Endothelial cell (in vitro differentiated cells): ENCODE data around the gene LY6G5B. TPM values are rescaled to one million over a fixed set of nuclear protein-coding genes. Genes with fewer than 3 reads are reported as not detected.
A peak's percentile ranks its signal among the peaks of the same experiment; 100 is the strongest.

Experiments
- DNase-seq: peaks from one replicate; pipeline ENCODE4 v3.0.0; 2021; ENCODE audit warnings: low spot score
- H3K27ac Mint-ChIP-seq: one replicate; pipeline ENCODE4 v1.8.0; 2021; ENCODE audit warnings: mixed read lengths, inconsistent platforms; ENCODE audit not compliant: unreplicated experiment
- H3K27me3 Mint-ChIP-seq: one replicate; pipeline ENCODE4 v1.8.0; 2021; ENCODE audit warnings: mild to moderate bottlenecking, moderate library complexity, mixed read lengths, inconsistent platforms; ENCODE audit not compliant: unreplicated experiment
- H3K36me3 Mint-ChIP-seq: one replicate; pipeline ENCODE4 v1.8.0; 2021; ENCODE audit warnings: mild to moderate bottlenecking, low read depth, mixed read lengths, inconsistent platforms; ENCODE audit not compliant: unreplicated experiment
- H3K4me1 Mint-ChIP-seq: one replicate; pipeline ENCODE4 v1.8.0; 2021; ENCODE audit warnings: mild to moderate bottlenecking, mixed read lengths, inconsistent platforms; ENCODE audit not compliant: unreplicated experiment
- H3K4me3 Mint-ChIP-seq: one replicate; pipeline ENCODE4 v1.8.0; 2021; ENCODE audit warnings: mild to moderate bottlenecking, mixed read lengths, inconsistent platforms; ENCODE audit not compliant: unreplicated experiment
- H3K9me3 Mint-ChIP-seq: one replicate; pipeline ENCODE4 v1.8.0; 2021; ENCODE audit warnings: mixed read lengths, inconsistent platforms; ENCODE audit not compliant: unreplicated experiment
- CTCF ChIP-seq: fragments of 200-600 bp; sonication (generic); IDR thresholded peaks from one replicate; pipeline ENCODE4 v1.5.0; 2021; ENCODE audit warnings: antibody characterized with exemption; ENCODE audit not compliant: unreplicated experiment
- total RNA-seq: library from RNA; stranded (reverse); fragmentation: NEBNext Ultra II Directional; extraction: Animal tissue kit (Norgen Biotek cat#: 25700); gene quantifications from one replicate; pipeline ENCODE4 v1.2.1, GENCODE V29; 2021; ENCODE audit not compliant: unreplicated experiment

Gene LY6G5B
- total RNA-seq, 1 donor from 2014 or later = 16.3 TPM

DNA sequence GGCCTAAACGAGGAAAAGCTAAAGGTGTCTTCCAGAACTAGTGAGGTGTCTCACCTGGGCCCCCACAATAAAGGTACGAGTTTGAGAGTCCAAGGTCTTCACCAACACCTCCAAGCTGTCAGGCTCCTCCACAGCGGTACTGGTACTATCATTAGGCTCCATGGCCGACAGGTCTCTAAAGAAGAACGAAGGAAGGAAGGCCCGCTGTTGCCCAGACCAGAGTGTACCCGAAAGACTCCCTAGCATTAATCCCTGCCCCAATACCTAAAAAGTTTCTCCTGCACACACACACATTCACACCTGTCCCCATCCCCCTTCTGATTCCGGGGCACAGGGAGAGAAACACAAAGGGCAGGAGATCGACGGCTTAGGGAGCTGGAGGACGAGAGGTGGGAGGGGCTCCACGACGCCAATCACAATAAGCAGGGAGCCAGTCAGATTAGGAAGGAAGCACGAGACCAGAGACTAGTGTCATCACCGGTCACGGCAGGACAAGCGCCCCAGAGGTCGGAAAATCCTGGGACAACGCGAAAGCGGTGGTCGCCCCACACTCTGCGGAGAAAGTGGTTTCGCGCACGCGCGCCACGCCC is 18.1 kb upstream of the LY6G5B start:
- Mint-ChIP-seq H3K9me3 (no peaks in the 10 kb centered on the region), H3K27me3 (peaks cover 6% of the 10 kb centered on the region), H3K36me3 (peaks cover 20% of the 10 kb centered on the region), H3K4me1 (peaks cover 16% of the 10 kb centered on the region), H3K4me3 (peak overlapping the region; percentile 97), H3K27ac (peak overlapping the region; percentile 98)
- DNase-seq = no peak
- TF ChIP-seq CTCF = no peak

DNA sequence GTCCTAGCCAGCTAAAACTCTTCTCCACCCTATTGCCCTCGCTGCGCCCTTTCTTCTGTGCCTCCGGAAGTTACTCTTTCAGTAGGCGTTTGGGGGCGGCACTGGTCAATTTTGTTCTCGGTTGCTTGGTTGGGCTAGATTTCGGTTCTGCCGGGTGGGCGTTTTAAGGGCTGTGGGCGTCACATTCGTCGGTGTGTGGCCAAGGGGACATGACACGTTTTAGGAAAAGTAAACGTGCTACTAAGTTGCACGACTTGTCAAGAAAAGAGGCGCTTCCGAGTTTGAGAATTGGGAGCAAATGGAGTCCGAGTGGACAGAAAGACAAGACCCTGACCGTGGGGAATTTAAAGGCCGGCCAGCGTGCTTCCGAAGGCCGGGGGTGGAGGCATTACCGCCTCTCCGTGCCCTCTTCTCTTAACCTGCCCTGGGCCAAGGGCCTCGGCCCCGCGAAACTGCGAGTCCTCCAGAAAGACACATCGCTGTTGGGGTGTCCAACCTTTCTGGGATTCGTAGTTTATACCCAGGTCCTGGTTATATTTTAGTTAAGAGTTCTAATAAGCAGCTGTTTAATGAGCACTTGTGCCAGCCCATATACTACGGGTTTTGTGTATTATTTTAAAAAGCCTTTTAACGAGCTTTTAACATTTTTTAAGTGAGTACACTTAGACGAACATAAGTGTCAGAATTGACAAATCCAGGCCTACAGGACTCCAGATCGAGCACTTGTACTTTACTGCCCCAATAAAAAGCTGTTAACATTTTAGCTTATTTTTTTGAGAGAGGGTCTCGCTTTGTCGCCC is 16.7 kb upstream of the LY6G5B start:
- Mint-ChIP-seq H3K9me3 (no peaks in the 10 kb centered on the region), H3K4me1 (peaks cover 21% of the 10 kb centered on the region), H3K27me3 (peaks cover 6% of the 10 kb centered on the region), H3K36me3 (peaks cover 16% of the 10 kb centered on the region), H3K4me3 (peak overlapping the region; percentile 93), H3K27ac (peak overlapping the region; percentile 97)
- no peak for TF ChIP-seq CTCF
- peak; percentile 16 for DNase-seq

GRCh38 chr6:31654574-31655348 is 15.0 kb upstream of the LY6G5B start:
- no peak for DNase-seq
- TF ChIP-seq CTCF = no peak
- Mint-ChIP-seq H3K9me3 (no peaks in the 10 kb centered on the region), H3K27me3 (peaks cover 11% of the 10 kb centered on the region), H3K27ac (no peak overlapping the region), H3K4me1 (peaks cover 25% of the 10 kb centered on the region), H3K4me3 (no peak overlapping the region), H3K36me3 (peaks cover 7% of the 10 kb centered on the region)

DNA sequence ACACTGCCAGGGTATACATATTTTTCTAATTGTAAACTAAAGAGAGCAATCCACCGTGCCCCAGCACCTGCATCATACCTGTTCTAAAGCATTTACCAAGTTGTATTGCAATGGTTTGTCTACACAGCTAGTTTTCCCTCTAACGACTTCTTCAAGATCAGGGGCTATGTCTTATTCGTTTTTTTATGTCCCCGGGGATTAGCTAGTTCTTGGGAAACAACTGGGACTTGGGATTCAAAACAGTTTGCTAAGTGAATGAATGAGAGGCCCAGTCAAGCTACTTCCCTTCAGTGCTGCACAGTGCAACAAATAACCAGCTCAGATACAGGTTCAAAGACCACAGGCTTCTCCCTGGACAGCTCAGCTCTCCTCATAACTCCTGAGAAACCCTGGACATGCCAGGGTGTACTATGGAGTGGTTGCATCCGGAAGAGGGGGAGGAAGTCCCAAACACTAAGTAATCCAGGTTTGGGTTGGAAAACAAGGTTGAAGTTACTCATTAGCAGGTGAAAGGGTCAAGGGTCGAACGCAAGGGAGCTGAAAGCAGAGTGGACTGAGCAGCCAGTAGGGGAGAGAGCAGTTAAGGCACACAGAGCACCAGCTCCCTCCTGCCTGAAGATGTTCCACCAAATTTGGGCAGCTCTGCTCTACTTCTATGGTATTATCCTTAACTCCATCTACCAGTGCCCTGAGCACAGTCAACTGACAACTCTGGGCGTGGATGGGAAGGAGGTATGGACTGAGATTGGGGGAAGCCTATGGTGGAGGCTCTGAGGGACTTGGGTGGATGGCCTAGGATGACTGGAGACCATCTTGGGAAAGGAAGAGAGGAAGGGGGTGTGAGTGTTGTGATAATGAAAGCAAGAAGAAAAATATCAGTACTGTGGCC is 14.2 kb upstream of the LY6G5B start, which contains the start of gene APOM:
Gene APOM, plus strand, starts transcription at position 546 of the 889 bp plus-strand sequence. Its CDS starts 73 bp downstream, at position 619.
- Mint-ChIP-seq H3K27me3 (peaks cover 9% of the 10 kb centered on the region), H3K36me3 (peaks cover 7% of the 10 kb centered on the region), H3K27ac (no peak within 1 kb of the TSS), H3K4me3 (no peak within 1 kb of the TSS), H3K9me3 (no peaks in the 10 kb centered on the region), H3K4me1 (peaks cover 26% of the 10 kb centered on the region)
- TF ChIP-seq CTCF = no peak
- no peak for DNase-seq
